AG04450 (cell line): Measurements from ENCODE around the gene SMAD3. TPM values are rescaled to one million over a fixed set of nuclear protein-coding genes. Genes with fewer than 3 reads are reported as not detected.

Experiments
- CTCF ChIA-PET: fragments of 300-600, 350-600 bp; formaldehyde crosslinking; extraction: SDS; loops from one replicate; lab custom pipeline; 2022; ENCODE audit warnings: antibody characterized with exemption, inconsistent platforms; lab: Charles Lee
- POLR2A ChIA-PET: fragments of 350-600 bp; formaldehyde crosslinking; extraction: SDS; loops from one replicate; lab custom pipeline; 2021; ENCODE audit warnings: antibody characterized with exemption, inconsistent platforms; lab: Yijun Ruan, JAX
- DNase-seq: peaks from one replicate; pipeline ENCODE4 v3.0.0-alpha.2; 2011; ENCODE audit warnings: low read depth, low spot score
- H3K27ac ChIP-seq: one replicate; pipeline ENCODE4 v1.5.1; 2012; ENCODE audit warnings: low read depth, low read length, control low read depth
- H3K27me3 ChIP-seq: one replicate; pipeline ENCODE4 v1.6.0; 2012; ENCODE audit warnings: low read length; ENCODE audit not compliant: control insufficient read depth, insufficient read depth
- H3K4me3 ChIP-seq: 2 replicates; pipeline ENCODE4 v1.5.1; 2011; ENCODE audit warnings: mild to moderate bottlenecking, low read depth, low read length, control low read depth
- H3K9me3 ChIP-seq: 2 replicates; pipeline ENCODE4 v1.5.1; 2012; ENCODE audit warnings: low read length; ENCODE audit not compliant: control insufficient read depth, insufficient read depth
- CTCF ChIP-seq: IDR thresholded peaks from 2 replicates; pipeline ENCODE4 v1.5.1; 2011; ENCODE audit warnings: low read depth, low read length, control low read depth, inconsistent platforms
- polyA plus RNA-seq: library from polyadenylated mRNA; depleted of rRNA; stranded (reverse); fragments of >200 nt; gene quantifications from 2 replicates; pipeline ENCODE4 v1.2.3, GENCODE V29; 2011

The SMAD3 gene
- polyA plus RNA-seq, 1 experiment = 115 TPM

- Histone ChIP-seq H3K27ac (peak overlapping the region; percentile 70), H3K27me3 (no peaks in the 10 kb centered on the region), H3K4me3 (peak overlapping the region; percentile 27), H3K9me3 (no peaks in the 10 kb centered on the region)
- no peak for TF ChIP-seq CTCF
- peak; percentile 59 for DNase-seq
- POLR2A ChIA-PET = interaction anchor here (0.6 to 1.3 kb wide), 5 partner anchors 10 to 127 kb away, joined by 3 to 6 read pairs (median 4); no protein-coding TSS in a partner anchor
- CTCF ChIA-PET = no interaction called here
These were observed 10.9 kb downstream of the SMAD3 start for GRCh38 chr15:67076147-67076843.

GRCh38 chr15:67077641-67078215 lies 12.3 kb downstream of the SMAD3 start:
- Histone ChIP-seq H3K9me3 (no peaks in the 10 kb centered on the region), H3K27me3 (no peaks in the 10 kb centered on the region), H3K27ac (no peak overlapping the region), H3K4me3 (no peak overlapping the region)
- POLR2A ChIA-PET = no interaction called here
- no peak for TF ChIP-seq CTCF
- no peak for DNase-seq
- CTCF ChIA-PET = no interaction called here

GRCh38 chr15:67079361-67079760 lies 14.0 kb downstream of the SMAD3 start:
- Histone ChIP-seq H3K27me3 (no peaks in the 10 kb centered on the region), H3K9me3 (no peaks in the 10 kb centered on the region), H3K27ac (no peak overlapping the region), H3K4me3 (no peak overlapping the region)
- no peak for DNase-seq
- ChIA-PET CTCF (interaction anchor here (0.7 to 1.8 kb wide), 3 partner anchors 14 to 133 kb away, joined by 3 to 8 read pairs (median 4); partner anchors contain the start of gene SMAD3), POLR2A (interaction anchor here (0.6 to 1.7 kb wide), 3 partner anchors 30 to 59 kb away, joined by 3 to 6 read pairs (median 3); no protein-coding TSS in a partner anchor)
- TF ChIP-seq CTCF = no peak

- Histone ChIP-seq H3K27me3 (no peaks in the 10 kb centered on the region), H3K27ac (peak overlapping the region; percentile 57), H3K9me3 (no peaks in the 10 kb centered on the region), H3K4me3 (no peak overlapping the region)
- 0 out of 2 replicates have a peak, but pooled peaks have one; percentile 6 for TF ChIP-seq CTCF
- no peak for DNase-seq
- ChIA-PET POLR2A (interaction anchor here (0.9 to 1.7 kb wide), 8 partner anchors 11 to 62 kb away, joined by 3 to 6 read pairs (median 3); partner anchors contain the start of gene SMAD3), CTCF (interaction anchor here (1.5 to 1.8 kb wide), 2 partner anchors 132 to 134 kb away, joined by 4 to 8 read pairs; no protein-coding TSS in a partner anchor)
These were observed 14.9 kb downstream of the SMAD3 start for GRCh38 chr15:67080118-67080899.
